HUES48 (cell line): Measurements from ENCODE around the gene TINCR.

ENCODE experiments used
- H3K27ac ChIP-seq: one replicate; pipeline ENCODE4 v1.7.0; 2013; ENCODE audit warnings: low read depth, low read length, inconsistent platforms
- H3K27me3 ChIP-seq: 2 replicates; pipeline ENCODE4 v1.6.1; 2013; ENCODE audit warnings: mild to moderate bottlenecking, low read length; ENCODE audit not compliant: control insufficient read depth, insufficient read depth
- H3K36me3 ChIP-seq: 2 replicates; pipeline ENCODE4 v1.6.1; 2013; ENCODE audit warnings: low read length; ENCODE audit not compliant: control insufficient read depth, insufficient read depth
- H3K4me1 ChIP-seq: 2 replicates; pipeline ENCODE4 v1.6.1; 2013; ENCODE audit warnings: mild to moderate bottlenecking, low read length; ENCODE audit not compliant: control insufficient read depth, insufficient read depth
- H3K4me3 ChIP-seq: 2 replicates; pipeline ENCODE4 v1.5.1; 2013; ENCODE audit warnings: mild to moderate bottlenecking, low read depth, low read length
- H3K9ac ChIP-seq: 2 replicates; pipeline ENCODE4 v1.6.1; 2013; ENCODE audit warnings: mild to moderate bottlenecking, low read depth, low read length, moderate library complexity
- H3K9me3 ChIP-seq: 2 replicates; pipeline ENCODE4 v1.6.1; 2013; ENCODE audit warnings: low read length; ENCODE audit not compliant: control insufficient read depth, insufficient read depth

Gene TINCR

DNA sequence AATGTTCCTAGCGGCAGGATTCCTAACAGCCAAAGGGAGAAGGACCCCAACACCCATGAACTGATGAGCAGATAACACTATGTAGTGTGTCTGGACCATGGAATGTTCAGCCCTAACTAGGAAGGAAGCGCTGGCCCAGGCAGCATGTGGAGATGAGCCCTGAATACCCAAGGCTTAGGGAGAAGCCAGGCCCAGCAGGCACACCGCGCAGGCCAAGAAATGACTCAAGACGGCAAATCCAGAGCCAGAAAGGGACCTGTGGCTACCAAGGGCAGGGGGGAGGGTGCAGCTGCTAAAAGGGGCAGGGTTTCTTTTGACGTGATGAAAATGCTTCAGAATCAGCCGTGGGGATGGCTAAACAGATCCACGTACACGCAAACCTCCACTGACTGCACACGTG lies 20.7 kb upstream of the TINCR start:
- no peaks in the 10 kb centered on the region for H3K27me3 ChIP-seq
- H3K9ac ChIP-seq = no peak overlapping the region
- H3K27ac ChIP-seq = no peak overlapping the region
- no peaks in the 10 kb centered on the region for H3K9me3 ChIP-seq
- peaks cover 16% of the 10 kb centered on the region for H3K4me1 ChIP-seq
- no peak overlapping the region for H3K4me3 ChIP-seq
- peaks cover 66% of the 10 kb centered on the region for H3K36me3 ChIP-seq

DNA sequence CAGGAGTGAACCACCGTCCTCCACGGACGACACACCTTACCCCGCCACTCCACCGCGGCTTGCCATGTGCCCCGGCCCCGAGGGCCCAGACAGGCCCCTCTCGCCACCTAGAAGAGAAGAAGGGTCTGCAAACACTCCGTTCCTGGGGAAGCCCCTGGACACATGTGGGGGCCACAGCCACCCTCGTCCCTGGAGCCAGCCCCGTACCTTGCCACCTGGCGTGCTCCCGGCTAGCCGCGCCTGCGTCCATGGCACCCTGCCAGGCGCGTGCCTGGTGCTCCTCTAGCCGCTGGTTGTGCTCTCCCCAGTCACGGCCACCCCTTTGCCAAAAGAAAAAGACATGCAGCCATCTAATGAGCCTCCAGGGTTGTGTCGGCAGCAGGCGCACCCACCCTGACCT lies 19.9 kb upstream of the TINCR start:
- no peaks in the 10 kb centered on the region for H3K9me3 ChIP-seq
- no peak overlapping the region for H3K27ac ChIP-seq
- no peak overlapping the region for H3K4me3 ChIP-seq
- peaks cover 16% of the 10 kb centered on the region for H3K4me1 ChIP-seq
- peaks cover 58% of the 10 kb centered on the region for H3K36me3 ChIP-seq
- H3K9ac ChIP-seq = no peak overlapping the region
- no peaks in the 10 kb centered on the region for H3K27me3 ChIP-seq

DNA sequence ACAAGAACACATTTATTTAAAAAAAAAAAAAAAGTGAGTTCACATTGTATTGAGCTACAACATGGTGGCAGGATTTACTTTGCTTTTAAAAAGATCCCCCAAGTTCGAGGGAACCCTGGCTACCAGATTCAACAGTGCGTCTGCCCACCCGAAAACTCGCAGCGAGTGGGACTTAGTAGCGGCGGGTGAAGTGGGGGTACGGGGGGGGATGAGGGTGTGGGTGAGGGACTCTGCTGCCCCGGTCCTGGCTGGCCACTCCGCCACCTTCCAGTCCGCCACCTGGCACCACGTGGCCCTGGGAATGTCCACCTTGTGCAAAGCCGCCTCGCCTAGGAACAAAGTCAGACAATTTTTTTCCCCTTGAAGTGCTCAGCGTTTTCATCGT lies 19.3 kb upstream of the TINCR start:
- H3K36me3 ChIP-seq = peaks cover 55% of the 10 kb centered on the region
- no peaks in the 10 kb centered on the region for H3K9me3 ChIP-seq
- peaks cover 16% of the 10 kb centered on the region for H3K4me1 ChIP-seq
- no peak overlapping the region for H3K4me3 ChIP-seq
- H3K27me3 ChIP-seq = no peaks in the 10 kb centered on the region
- no peak overlapping the region for H3K27ac ChIP-seq
- H3K9ac ChIP-seq = no peak overlapping the region

DNA sequence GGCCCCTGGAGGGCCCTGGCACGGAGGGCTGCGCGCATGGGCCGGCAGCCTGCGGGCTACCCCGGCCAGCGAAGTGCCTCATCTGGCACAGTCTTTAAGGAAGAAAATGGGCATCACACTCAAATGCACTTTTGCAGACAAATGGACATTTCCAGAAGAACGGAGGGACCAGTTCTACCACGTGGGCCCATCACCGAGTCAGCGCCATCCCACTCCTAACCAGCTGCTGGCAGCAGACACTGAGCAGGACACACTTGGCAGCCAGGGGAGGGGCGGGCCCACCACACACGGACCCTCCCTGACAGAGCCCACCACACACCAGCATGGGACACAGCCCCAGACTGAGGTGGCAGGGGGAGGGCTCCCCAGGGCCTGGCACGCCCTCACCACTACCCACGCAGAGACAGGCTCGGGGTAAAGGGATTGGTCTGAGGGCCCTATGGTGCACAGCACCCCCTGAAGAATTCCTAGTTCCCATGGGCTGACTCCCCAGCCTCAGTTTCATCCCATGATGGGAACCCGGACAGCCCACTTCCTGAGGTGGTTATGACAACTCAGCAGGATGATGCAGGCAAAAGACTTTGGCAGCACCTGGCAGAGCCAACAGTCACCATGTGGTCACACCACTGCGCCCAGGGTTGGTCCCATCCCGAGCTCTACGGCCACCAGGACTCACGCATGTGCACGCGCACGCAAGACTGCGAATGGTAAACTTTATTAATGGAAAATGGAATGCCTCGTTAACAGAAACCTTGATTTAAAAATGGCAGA lies 18.7 kb upstream of the TINCR start:
- peak overlapping the region; percentile 45; the same call in 1 of the 2 replicates for H3K4me3 ChIP-seq
- no peaks in the 10 kb centered on the region for H3K9me3 ChIP-seq
- peak overlapping the region; percentile 96 for H3K27ac ChIP-seq
- H3K36me3 ChIP-seq = peaks cover 49% of the 10 kb centered on the region
- no peak overlapping the region for H3K9ac ChIP-seq
- no peaks in the 10 kb centered on the region for H3K27me3 ChIP-seq
- peaks cover 16% of the 10 kb centered on the region for H3K4me1 ChIP-seq

DNA sequence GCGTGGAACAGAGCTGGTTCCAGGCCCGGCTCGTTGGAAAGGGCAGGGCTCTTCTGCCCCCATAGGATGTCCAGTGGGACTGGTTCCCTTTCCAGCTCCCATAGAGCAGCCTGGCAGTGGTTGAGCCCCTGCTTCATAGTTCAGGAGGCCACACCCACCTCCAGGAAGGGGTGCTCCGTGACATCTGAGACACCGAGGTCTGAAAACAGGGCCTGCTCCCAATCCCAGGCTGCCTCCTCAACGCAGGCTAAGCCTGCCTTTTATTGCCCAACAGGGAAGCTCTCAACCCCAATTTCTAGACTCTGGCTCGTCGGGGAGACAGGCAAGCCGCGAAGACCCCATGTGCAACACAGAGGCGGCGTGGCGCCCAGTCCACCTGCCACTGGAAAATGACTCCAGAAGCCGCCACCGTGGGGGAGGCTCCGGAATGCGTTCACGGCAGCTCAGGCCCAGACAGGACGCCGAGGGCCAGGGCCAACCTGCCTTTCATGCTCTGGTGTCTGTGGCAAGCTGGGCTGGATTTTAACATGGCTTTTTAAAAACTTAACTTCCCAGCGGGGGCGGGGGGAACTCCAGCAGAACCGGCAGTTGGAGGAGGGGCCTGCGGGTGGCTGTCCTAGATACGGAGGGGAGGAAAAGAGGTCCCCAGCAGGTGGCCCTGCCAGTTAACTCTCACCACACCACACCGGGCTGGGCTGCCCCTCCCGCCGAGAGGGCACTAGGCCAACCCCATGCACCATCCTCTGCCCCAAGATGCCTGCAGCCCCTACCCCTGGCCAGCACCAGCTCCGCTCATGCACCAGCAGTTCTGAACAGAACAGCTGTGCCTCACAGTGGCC lies 17.9 kb upstream of the TINCR start:
- Histone ChIP-seq H3K4me3 (peak overlapping the region; percentile 45), H3K4me1 (peaks cover 16% of the 10 kb centered on the region), H3K36me3 (peaks cover 44% of the 10 kb centered on the region), H3K27me3 (no peaks in the 10 kb centered on the region), H3K9ac (peak overlapping the region; percentile 34; the same call in 1 of the 2 replicates), H3K9me3 (no peaks in the 10 kb centered on the region), H3K27ac (peak overlapping the region; percentile 96)

DNA sequence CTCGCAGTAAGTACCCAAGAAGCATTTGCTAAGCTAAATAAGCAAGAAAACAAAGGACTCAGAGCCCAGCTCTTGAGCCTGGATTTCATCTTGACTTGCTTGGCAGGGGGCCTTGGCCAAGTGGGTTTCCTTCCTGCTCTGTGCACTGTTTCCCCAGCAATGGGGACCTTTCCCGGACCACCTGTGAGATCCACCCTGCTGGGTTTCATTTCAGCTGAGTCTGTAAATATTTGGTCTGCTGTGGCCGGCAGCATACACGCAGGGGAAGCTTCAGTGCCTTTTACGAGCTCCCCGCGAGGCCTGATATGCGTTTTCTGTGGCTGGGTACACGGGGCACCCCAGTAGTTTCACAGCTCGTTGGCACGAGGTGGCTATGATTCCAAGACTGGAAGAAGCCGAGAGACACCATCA lies 12.4 kb upstream of the TINCR start:
- no peaks in the 10 kb centered on the region for H3K9me3 ChIP-seq
- no peaks in the 10 kb centered on the region for H3K27me3 ChIP-seq
- peaks cover 5% of the 10 kb centered on the region for H3K4me1 ChIP-seq
- H3K36me3 ChIP-seq = peaks cover 3% of the 10 kb centered on the region; the same call in 1 of the 2 replicates
- no peak overlapping the region for H3K4me3 ChIP-seq
- H3K27ac ChIP-seq = peak overlapping the region; percentile 58
- H3K9ac ChIP-seq = no peak overlapping the region

DNA sequence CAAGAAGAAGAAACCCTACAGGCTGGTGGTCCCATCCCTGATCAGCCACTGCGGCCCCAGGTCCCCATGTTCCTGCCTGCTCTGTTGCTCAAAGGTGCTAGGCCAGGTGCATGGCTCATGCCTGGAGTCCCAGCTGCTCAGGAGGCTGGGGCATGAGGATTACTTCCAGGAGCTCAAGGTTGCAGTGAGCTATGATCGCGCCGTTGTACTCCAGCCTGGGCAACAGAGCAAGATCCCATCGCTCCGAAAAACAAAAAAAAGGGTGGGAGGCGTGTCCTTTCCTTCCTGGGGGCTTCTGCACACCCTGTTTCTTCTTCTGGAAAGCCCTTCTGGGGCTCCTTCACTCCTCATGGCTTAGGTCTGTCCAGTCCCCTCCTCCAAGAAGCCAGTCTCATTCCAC lies 11.9 kb upstream of the TINCR start:
- Histone ChIP-seq H3K9me3 (no peaks in the 10 kb centered on the region), H3K36me3 (peaks cover 3% of the 10 kb centered on the region; the same call in 1 of the 2 replicates), H3K4me3 (no peak overlapping the region), H3K9ac (no peak overlapping the region), H3K4me1 (0 out of 2 replicates have a peak, but pooled peaks cover 3% of the 10 kb centered on the region), H3K27me3 (no peaks in the 10 kb centered on the region), H3K27ac (peak overlapping the region; percentile 58)

DNA sequence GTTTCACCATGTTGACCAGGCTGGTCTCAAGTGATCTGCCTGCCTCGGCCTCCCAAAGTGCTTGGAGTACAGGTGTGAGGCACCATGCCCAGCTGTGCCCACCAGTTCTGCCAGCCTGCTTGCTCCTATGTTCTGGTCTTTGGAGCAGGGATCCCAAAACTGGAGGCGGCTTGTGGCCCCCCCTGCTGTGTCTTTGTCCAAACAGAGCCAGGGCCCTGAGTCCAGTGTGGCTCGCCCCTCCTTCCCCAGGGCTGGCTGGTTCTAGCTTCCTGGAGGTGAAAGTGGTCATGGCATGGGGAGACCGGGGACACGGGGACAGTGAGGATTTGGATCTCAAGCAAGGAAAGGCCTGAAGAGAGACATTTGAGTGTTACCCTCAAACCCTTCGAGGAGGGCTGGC lies 11.5 kb upstream of the TINCR start:
- H3K4me1 ChIP-seq = 0 out of 2 replicates have a peak, but pooled peaks cover 3% of the 10 kb centered on the region
- no peaks in the 10 kb centered on the region for H3K27me3 ChIP-seq
- H3K27ac ChIP-seq = no peak overlapping the region
- peaks cover 3% of the 10 kb centered on the region; the same call in 1 of the 2 replicates for H3K36me3 ChIP-seq
- no peak overlapping the region for H3K9ac ChIP-seq
- no peak overlapping the region for H3K4me3 ChIP-seq
- H3K9me3 ChIP-seq = no peaks in the 10 kb centered on the region

DNA sequence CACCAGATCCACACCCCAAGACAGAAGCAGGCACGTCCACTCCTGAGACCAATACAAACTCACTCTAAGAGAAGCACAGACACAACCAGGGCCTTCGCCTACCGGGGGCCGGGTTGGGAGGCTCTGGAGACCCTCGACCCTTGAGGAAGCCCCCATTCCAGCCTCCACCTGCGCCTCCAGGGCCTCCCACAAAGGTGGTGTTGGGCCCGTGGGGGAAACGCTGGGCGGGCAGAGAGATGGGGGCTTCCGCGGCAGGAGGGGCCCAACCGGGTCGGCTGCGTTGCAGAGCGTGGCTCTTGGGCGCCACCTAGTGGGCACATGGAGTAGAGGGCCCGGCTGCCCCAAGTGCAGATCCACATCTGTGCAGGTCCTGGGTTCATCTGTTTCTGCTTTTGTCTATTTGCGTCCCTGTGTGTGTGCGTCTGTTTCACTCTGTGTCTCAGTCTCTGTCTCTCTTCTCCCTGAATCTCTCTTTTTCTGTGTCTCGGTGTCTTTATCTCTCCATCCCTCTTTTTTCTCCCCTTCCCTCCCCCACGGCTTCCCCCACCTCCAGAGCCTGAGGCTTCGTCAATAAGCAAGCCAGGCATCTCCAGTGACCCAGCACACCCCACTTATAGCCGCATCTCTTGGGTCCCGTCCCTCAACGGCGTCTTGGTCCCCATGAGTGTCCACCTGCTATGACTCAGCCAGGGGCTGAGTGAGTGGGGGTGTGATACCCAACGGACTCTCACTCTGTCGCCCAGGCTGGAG lies 10.5 kb upstream of the TINCR start:
- Histone ChIP-seq H3K4me3 (no peak overlapping the region; the same call in 1 of the 2 replicates), H3K9ac (no peak overlapping the region), H3K9me3 (no peaks in the 10 kb centered on the region), H3K36me3 (peaks cover 3% of the 10 kb centered on the region; the same call in 1 of the 2 replicates), H3K27me3 (no peaks in the 10 kb centered on the region), H3K4me1 (0 out of 2 replicates have a peak, but pooled peaks cover 3% of the 10 kb centered on the region), H3K27ac (no peak overlapping the region)

DNA sequence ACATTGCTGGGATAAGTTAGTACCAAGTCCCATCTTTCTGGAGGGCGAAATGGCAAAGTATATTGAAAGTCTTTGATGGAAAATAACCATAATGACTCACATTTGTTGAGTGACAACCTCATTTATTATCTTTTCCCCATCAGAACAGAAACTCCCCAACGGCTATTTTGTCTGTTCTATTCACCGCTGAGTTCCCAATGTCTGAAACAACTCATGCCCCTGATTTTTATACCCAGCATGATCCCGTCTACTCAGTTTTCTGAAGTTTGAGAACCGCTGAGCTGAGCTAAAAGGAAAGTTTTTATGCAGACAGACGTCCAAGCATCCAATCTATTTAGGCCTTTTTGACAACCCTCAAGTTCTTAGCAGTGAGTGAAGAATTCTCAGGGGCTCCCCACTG lies 7.8 kb upstream of the TINCR start:
- no peak overlapping the region for H3K9ac ChIP-seq
- H3K4me3 ChIP-seq = no peak overlapping the region
- no peaks in the 10 kb centered on the region for H3K9me3 ChIP-seq
- 0 out of 2 replicates have a peak, but pooled peaks cover 3% of the 10 kb centered on the region for H3K4me1 ChIP-seq
- H3K27ac ChIP-seq = no peak overlapping the region
- no peaks in the 10 kb centered on the region for H3K27me3 ChIP-seq
- no peaks in the 10 kb centered on the region for H3K36me3 ChIP-seq
